GM12874 (cell line): ENCODE measurements around the gene PRPF31.
A peak's percentile ranks its signal among the peaks of the same experiment; 100 is the strongest.

Source experiments
- CTCF ChIP-seq: IDR thresholded peaks from 2 replicates; pipeline ENCODE4 v1.5.1; 2011; ENCODE audit warnings: low read depth, mild to moderate bottlenecking, control low read depth, low read length, moderate library complexity; ENCODE audit not compliant: insufficient read depth

The PRPF31 gene

GRCh38 chr19:54164369-54165068 lies 49.0 kb downstream of the PRPF31 start:
- no peak for TF ChIP-seq CTCF

- no peak for TF ChIP-seq CTCF
Observed at GRCh38 chr19:54165222-54165621, 49.7 kb downstream of the PRPF31 start.

GRCh38 chr19:54168174-54168917 lies 52.8 kb downstream of the PRPF31 start:
- TF ChIP-seq CTCF, result peak; percentile 97

- TF ChIP-seq CTCF, result no peak
Observed at GRCh38 chr19:54169149-54169740, 53.7 kb downstream of the PRPF31 start.

- TF ChIP-seq CTCF, result peak; percentile 26; the same call in 1 of the 2 replicates
Observed at GRCh38 chr19:54172471-54173358, 57.2 kb downstream of the PRPF31 start, which contains the start of gene TMC4. TMC4 (minus strand) TSS chr19:54173160; CDS start chr19:54173117, 43 bp downstream.

- TF ChIP-seq CTCF, result no peak
Observed at GRCh38 chr19:54173359-54173699, 57.8 kb downstream of the PRPF31 start.
